ENCODE results near the gene FARP1. TPM values are rescaled to one million over a fixed set of nuclear protein-coding genes. Genes with fewer than 3 reads are reported as not detected.
A peak's percentile ranks its signal among the peaks of the same experiment; 100 is the strongest.

FARP1 gene
- total and polyA plus RNA-seq, 7 donors, result 6.9 to 96.4 (median 32.9) TPM

DNA sequence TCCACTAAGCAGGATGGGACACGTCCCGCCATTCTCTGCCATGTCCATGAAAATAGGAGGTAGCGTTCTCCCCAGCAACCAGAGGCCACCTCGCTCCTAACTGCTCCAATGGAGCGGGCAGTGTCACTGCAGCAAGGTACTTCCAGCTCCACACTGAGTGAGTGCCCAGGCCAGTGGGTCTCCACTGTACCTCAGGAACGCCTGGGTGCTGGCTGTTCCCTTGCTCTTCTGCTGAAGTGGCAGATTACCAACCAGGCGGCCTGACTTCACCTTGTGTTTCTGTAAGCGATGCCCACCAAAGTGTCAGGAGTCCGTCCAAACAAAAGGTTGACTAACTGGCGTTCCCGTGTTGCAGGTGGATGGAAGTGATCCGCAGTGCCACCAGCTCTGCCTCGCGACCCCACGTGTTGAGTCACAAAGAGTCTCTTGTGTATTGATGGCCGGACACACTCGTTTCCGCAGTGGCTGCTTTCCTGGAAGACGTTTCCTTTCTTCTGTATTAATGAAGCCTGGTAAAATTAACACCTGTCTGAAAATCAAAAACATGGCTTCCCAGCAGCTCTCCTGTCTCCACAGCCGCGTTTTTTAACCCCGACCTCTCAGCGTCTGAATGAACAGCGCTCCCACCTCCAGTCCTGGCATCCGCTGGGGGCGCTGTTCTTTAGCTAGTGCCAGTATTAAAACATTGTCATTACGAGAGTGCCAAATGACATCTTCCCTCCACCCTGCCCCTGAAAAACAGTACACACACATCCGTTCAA, 305.2 kb downstream of the FARP1 start:
- intact Hi-C loops (cut with DNase I), result no loop called here

DNA sequence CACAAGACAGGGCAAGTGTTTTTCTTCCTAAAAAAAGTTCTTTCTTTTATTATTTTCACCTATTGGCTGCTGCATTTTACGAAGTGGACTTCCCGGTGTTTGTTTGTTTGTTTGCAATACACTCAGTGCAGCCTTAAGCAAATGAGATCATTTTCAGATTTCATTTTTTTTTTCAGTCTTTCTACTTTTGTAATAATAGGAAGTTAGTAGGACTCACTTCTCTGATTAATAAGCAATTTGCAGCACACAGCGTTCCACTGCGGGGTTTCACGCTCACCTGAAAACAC, 305.7 kb downstream of the FARP1 start:
- WGBS, 2 donors, result 90% methylated on average over 5 of the region's 5 CpGs
- peak overlapping the region; percentile 64 to 87 (median 80) for H3K27ac ChIP-seq
- TF ChIP-seq EP300 (IDR thresholded peaks at IDR 0.05), result no peak
- TF ChIP-seq POLR2A (IDR thresholded peaks at IDR 0.05), result no peak
- TF ChIP-seq, protein P1, sequence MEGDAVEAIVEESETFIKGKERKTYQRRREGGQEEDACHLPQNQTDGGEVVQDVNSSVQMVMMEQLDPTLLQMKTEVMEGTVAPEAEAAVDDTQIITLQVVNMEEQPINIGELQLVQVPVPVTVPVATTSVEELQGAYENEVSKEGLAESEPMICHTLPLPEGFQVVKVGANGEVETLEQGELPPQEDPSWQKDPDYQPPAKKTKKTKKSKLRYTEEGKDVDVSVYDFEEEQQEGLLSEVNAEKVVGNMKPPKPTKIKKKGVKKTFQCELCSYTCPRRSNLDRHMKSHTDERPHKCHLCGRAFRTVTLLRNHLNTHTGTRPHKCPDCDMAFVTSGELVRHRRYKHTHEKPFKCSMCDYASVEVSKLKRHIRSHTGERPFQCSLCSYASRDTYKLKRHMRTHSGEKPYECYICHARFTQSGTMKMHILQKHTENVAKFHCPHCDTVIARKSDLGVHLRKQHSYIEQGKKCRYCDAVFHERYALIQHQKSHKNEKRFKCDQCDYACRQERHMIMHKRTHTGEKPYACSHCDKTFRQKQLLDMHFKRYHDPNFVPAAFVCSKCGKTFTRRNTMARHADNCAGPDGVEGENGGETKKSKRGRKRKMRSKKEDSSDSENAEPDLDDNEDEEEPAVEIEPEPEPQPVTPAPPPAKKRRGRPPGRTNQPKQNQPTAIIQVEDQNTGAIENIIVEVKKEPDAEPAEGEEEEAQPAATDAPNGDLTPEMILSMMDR (IDR thresholded peaks at IDR 0.05), result no peak
- no peak for TF ChIP-seq POLR2AphosphoS5 (IDR thresholded peaks at IDR 0.05)
- H3K4me1 ChIP-seq, result peaks cover 0 to 50% (median 37%) of the 10 kb centered on the region in 4 donors
- intact Hi-C loops (cut with DNase I), result no loop called here
- H3K4me3 ChIP-seq, result no peak overlapping the region
- no peaks in the 10 kb centered on the region for H3K27me3 ChIP-seq
- H3K9me3 ChIP-seq, result no peaks in the 10 kb centered on the region
- no peak for DNase-seq
- H3K36me3 ChIP-seq, result peaks cover 0 to 38% (median 7%) of the 10 kb centered on the region in 4 donors

More for the DNA sequence above, 305.2 kb downstream of the FARP1 start:
- Histone ChIP-seq H3K9me3 (no peaks in the 10 kb centered on the region), H3K4me3 (no peak overlapping the region), H3K27ac (peak overlapping the region in 2 of 4 donors; percentile 82 to 87), H3K4me1 (peaks cover 0 to 50% (median 37%) of the 10 kb centered on the region in 4 donors), H3K27me3 (no peaks in the 10 kb centered on the region), H3K36me3 (peaks cover 0 to 38% (median 7%) of the 10 kb centered on the region in 4 donors)
- DNase-seq, result no peak
- 82 to 84% methylated on average over 28 of the region's 28 CpGs for WGBS, 2 donors
- TF ChIP-seq POLR2A (IDR thresholded peaks at IDR 0.05) (no peak), EP300 (IDR thresholded peaks at IDR 0.05) (no peak), POLR2AphosphoS5 (IDR thresholded peaks at IDR 0.05) (peak in 1 of 4 donors; percentile 4)
- TF ChIP-seq, protein P1 (IDR thresholded peaks at IDR 0.05), result peak in 3 of 4 experiments; percentile 33 to 55 (median 51)

DNA sequence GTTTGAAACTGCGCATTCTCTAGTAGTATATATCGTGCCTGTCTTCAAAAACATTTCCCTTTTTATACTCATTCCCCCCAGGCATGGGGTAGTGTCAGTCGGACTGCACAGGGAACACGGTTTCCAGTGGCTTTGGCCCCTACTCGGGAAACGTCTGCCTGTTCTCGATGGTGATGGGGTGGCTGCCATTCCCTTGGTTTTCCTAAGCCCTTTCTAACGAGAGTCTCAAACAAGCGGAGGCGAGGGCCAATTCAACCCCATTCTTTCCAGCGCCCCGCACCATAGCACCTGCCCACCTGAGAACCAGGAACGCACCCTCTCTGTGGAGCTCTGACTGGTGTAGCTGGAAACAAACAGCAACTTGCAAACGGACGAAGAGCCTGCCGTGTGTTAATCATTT, 306.4 kb downstream of the FARP1 start:
- Histone ChIP-seq H3K4me3 (no peak overlapping the region), H3K4me1 (peaks cover 0 to 55% (median 40%) of the 10 kb centered on the region in 4 donors), H3K27me3 (no peaks in the 10 kb centered on the region), H3K36me3 (peaks cover 0 to 38% (median 7%) of the 10 kb centered on the region in 4 donors), H3K27ac (peak overlapping the region; percentile 64 to 87 (median 80)), H3K9me3 (no peaks in the 10 kb centered on the region)
- TF ChIP-seq, protein P1 (IDR thresholded peaks at IDR 0.05), result no peak
- TF ChIP-seq POLR2A (IDR thresholded peaks at IDR 0.05) (no peak), EP300 (IDR thresholded peaks at IDR 0.05) (no peak), POLR2AphosphoS5 (IDR thresholded peaks at IDR 0.05) (no peak)
- 90 to 94% methylated on average over 16 of the region's 16 CpGs for WGBS, 2 donors
- no peak for DNase-seq
- intact Hi-C loops (cut with DNase I), result no loop called here

DNA sequence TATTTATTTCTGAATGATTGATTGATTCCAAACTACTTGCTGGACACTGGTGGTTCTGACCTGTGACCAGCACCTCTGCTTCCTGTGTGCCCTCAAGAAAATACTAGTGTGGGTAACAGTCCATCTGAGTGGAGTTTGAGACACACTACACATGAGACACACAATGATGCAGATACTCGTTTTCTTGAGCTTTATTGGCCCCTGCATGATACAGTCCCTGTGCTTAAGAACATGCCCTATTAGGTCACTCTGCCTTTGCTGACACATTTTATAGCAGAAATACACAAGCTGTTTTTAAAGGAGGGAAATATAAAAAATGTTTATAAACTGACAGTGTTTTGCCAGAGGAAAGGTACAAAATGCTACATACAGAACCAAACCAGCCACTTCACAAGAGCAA, 307.1 kb downstream of the FARP1 start:
- WGBS, 2 donors, result 48 to 63% methylated on average over 1 of the region's 1 CpG
- Histone ChIP-seq H3K36me3 (peaks cover 0 to 38% (median 7%) of the 10 kb centered on the region in 4 donors), H3K9me3 (no peaks in the 10 kb centered on the region), H3K27me3 (no peaks in the 10 kb centered on the region), H3K4me3 (no peak overlapping the region), H3K4me1 (peaks cover 0 to 62% (median 47%) of the 10 kb centered on the region in 4 donors), H3K27ac (peak overlapping the region; percentile 64 to 87 (median 80))
- intact Hi-C loops (cut with DNase I), result loop anchor here (2.0 kb wide), 1 partner anchor 33 kb away; no protein-coding TSS in a partner anchor
- no peak for DNase-seq
- TF ChIP-seq, protein P1 (IDR thresholded peaks at IDR 0.05), result no peak
- TF ChIP-seq EP300 (IDR thresholded peaks at IDR 0.05), result peak in 2 of 4 donors; percentile 15 to 21
- peak in 3 of 4 donors; percentile 16 to 28 (median 23) for TF ChIP-seq POLR2AphosphoS5 (IDR thresholded peaks at IDR 0.05)

Data from sigmoid colon (tissue), 7 donors.